CD4-positive, alpha-beta T cell treated with Interferon gamma for 1 hour (primary cell): ENCODE results near the gene BTBD9.
"Not testable (repeated sequence)": the region's sequence is repeated elsewhere in the genome, so short reads cannot be mapped to it uniquely, and the experiment has no call there.

Source experiments
- DNase-seq: peaks from one replicate; pipeline ENCODE4 v3.0.0-alpha.2; 2020

The BTBD9 gene

DNA sequence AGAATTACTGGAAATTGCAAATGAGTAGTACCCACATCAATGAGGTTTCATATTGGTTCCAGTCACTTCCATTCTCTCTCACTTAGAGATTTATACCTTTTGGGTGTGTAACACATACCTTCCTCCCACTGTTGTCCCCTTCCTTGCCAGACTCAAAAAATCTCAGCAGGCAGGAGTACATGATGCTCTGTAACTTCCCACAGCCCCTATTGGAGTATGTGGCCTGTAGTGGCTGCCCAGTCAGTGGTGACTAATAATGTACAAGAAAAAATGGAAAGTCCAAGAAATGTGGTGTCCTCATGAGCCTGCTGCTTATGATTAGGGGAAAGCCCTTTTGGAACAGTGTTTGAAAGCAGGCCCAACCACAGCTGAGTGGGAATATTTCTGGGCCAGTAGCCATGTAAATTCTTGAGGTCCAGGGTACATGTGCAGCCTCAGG lies 508.2 kb downstream of the BTBD9 start:
- DNase-seq, result no peak

DNA sequence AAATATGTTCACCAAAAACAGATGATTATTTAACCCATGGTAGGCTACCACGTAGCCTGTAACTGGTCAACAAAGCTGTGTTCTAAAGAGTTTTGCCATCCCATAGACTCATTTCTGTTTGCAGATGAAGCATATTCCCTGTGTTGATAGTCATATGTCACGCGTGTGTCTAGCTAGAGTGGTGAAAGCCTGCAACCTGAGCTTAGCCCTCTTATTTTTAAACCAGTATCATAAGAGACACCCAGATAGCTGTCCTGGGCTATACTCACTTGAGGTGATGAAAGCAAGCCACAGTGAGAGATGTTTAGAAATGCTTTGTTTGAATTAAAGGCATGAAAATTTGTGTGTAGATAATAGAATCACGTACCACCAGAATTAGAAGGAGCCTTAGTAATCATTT lies 512.4 kb downstream of the BTBD9 start:
- DNase-seq, result no peak

DNA sequence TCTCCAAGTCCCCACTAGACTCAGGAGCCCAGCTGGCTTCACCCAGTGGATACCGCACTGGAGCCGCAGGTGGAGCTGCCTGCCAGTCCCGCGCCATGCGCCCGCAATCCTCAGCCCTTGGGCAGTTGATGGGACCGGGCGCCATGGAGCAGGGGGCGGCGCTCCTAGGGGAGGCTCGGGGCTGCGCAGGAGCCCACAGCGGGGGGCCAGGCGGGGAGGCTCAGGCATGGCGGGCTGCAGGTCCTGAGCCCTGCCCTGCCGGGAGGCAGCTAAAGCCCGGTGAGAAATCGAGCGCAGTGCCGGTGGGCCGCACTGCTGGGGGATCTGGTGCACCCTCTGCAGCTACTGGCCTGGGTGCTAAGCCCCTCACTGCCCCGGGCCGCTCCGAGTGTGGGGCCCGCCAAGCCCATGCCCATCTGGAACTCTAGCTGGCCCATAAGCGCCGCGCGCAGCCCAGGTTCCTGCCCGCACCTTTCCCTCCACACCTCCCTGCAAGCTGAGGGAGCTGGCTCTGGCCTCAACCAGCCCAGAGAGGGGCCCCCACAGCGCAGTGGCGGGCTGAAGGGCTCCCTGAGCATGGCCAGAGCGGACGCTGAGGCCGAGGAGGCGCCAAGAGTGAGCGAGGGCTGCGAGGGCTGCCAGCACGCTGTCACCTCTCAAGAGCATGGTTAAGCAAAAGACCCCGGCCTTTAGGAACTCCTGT lies 515.4 kb downstream of the BTBD9 start:
- DNase-seq, result not testable (repeated sequence)

DNA sequence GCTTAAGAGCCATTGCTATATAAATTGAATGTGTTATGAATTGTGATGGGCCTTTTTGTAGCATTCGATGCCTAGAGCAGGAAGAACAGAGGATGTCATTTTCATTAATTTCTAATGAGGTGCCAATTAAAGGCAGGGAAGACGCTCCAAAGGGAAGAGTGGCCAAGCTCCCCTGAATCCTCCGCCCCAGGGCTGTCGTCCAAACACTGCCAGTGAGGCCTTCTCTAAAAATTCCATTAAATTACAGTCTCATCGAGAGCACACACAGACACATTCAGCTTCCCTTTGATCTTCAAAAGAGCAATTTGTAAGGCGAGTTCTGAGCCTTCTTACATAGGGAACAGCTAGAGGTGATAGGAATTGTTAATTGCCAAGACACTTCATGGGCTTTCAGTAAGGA lies 520.2 kb downstream of the BTBD9 start:
- DNase-seq, result no peak

DNA sequence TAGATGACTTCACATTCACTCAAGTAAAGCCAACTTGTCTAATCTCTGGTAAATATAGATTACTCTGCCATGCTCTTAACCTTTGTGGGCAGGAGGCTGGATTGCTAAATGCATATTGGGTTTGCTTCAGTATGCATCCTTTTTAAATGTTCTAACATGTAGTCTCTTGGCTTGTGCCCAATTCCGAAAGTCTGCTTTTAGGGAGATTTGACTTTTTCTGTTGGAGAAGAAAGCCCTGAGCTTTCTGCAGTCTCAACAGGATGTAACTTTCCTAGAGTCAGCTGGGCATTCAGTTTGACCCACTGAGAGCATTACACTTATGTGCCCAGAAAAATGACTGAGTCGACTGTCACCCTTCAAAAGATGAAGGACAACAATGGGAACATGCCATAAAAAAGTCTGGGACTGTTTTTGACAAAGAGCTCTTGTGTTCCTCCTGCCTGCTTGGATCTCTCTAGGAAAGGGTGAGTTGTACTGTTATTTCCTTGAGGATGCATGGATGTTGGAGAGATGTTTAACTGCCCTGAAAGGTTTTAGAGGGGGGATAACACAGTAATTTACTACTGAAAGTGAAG lies 520.9 kb downstream of the BTBD9 start:
- no peak for DNase-seq
